Measurements from ENCODE around the gene SCUBE1.
A peak's percentile ranks its signal among the peaks of the same experiment; 100 is the strongest.

Gene SCUBE1

GRCh38 chr22:43201486-43202219, 141.5 kb downstream of the SCUBE1 start:
- DNase-seq (ENCODE audit: low read depth in 2 of 2): no peak

- DNase-seq (ENCODE audit: low read depth in 2 of 2): no peak
Observed at GRCh38 chr22:43200555-43200954, 142.6 kb downstream of the SCUBE1 start.

- no peak for DNase-seq (ENCODE audit: low read depth in 2 of 2)
Observed at GRCh38 chr22:43200031-43200430, 143.1 kb downstream of the SCUBE1 start.

GRCh38 chr22:43199541-43199940, 143.6 kb downstream of the SCUBE1 start:
- no peak for DNase-seq (ENCODE audit: low read depth in 2 of 2)

GRCh38 chr22:43198936-43199335, 144.2 kb downstream of the SCUBE1 start:
- no peak for DNase-seq (ENCODE audit: low read depth in 2 of 2)

GRCh38 chr22:43198126-43198525, 145.0 kb downstream of the SCUBE1 start:
- DNase-seq (ENCODE audit: low read depth in 2 of 2): no peak

GRCh38 chr22:43197271-43197941, 145.8 kb downstream of the SCUBE1 start:
- DNase-seq (ENCODE audit: low read depth in 2 of 2): no peak

GRCh38 chr22:43191831-43192230, 151.3 kb downstream of the SCUBE1 start:
- no peak for DNase-seq (ENCODE audit: low read depth in 2 of 2)

GRCh38 chr22:43188829-43189545, 154.2 kb downstream of the SCUBE1 start:
- no peak for DNase-seq (ENCODE audit: low read depth in 2 of 2)

- DNase-seq (ENCODE audit: low read depth in 2 of 2): peak; percentile 93 to 96
Observed at GRCh38 chr22:43187171-43188099, 155.7 kb downstream of the SCUBE1 start.

- DNase-seq (ENCODE audit: low read depth in 2 of 2): peak; percentile 20 to 25
Observed at GRCh38 chr22:43186272-43187170, 156.7 kb downstream of the SCUBE1 start, which contains the start of gene TTLL12. Gene TTLL12 (minus strand): TSS chr22:43187134. CDS start chr22:43187069, 65 bp downstream.

GRCh38 chr22:43185860-43186261, 157.3 kb downstream of the SCUBE1 start:
- DNase-seq (ENCODE audit: low read depth in 2 of 2): no peak

- DNase-seq (ENCODE audit: low read depth in 2 of 2): no peak
Observed at GRCh38 chr22:43183496-43184277, 159.5 kb downstream of the SCUBE1 start.

GRCh38 chr22:43182726-43183125, 160.4 kb downstream of the SCUBE1 start:
- DNase-seq (ENCODE audit: low read depth in 2 of 2): no peak

GRCh38 chr22:43182118-43182517, 161.1 kb downstream of the SCUBE1 start:
- no peak for DNase-seq (ENCODE audit: low read depth in 2 of 2)

- no peak for DNase-seq (ENCODE audit: low read depth in 2 of 2)
Observed at GRCh38 chr22:43181321-43182076, 161.7 kb downstream of the SCUBE1 start.

GRCh38 chr22:43180670-43181069, 162.5 kb downstream of the SCUBE1 start:
- DNase-seq (ENCODE audit: low read depth in 2 of 2): no peak

GRCh38 chr22:43179911-43180195, 163.3 kb downstream of the SCUBE1 start:
- DNase-seq (ENCODE audit: low read depth in 2 of 2): no peak
